ENCODE results near the gene MARS1.

The MARS1 gene

GRCh38 chr12:57460468-57460784, 27.4 kb upstream of the MARS1 start (continued):
- peak; percentile 33 for TF ChIP-seq SP2 (tag by site-specific recombination; IDR thresholded peaks at IDR 0.05)
- no peak for TF ChIP-seq ZNF664 (tag by site-specific recombination; IDR thresholded peaks at IDR 0.05)
- no peak for TF ChIP-seq ZFP41 (tag by site-specific recombination; IDR thresholded peaks at IDR 0.05; ENCODE audit: borderline replicate concordance)
- TF ChIP-seq ZNF571 (tag by site-specific recombination; IDR thresholded peaks at IDR 0.05): no peak
- no peak for TF ChIP-seq ZNF394 (tag by site-specific recombination; IDR thresholded peaks at IDR 0.05; ENCODE audit: borderline replicate concordance)
- no peak for TF ChIP-seq ZNF660 (tag by site-specific recombination; IDR thresholded peaks at IDR 0.05)
- TF ChIP-seq PRDM10 (tag by site-specific recombination; IDR thresholded peaks at IDR 0.05): no peak
- TF ChIP-seq ZNF610 (tag by site-specific recombination; IDR thresholded peaks at IDR 0.05; ENCODE audit: borderline replicate concordance): no peak
- no peak for TF ChIP-seq OVOL3 (tag by site-specific recombination; IDR thresholded peaks at IDR 0.05)
- 0 out of 2 replicates have a peak, but pooled peaks have one; percentile 34 for TF ChIP-seq ZEB2 (tag by site-specific recombination; IDR thresholded peaks at IDR 0.05)
- TF ChIP-seq IKZF3 (tag by site-specific recombination; IDR thresholded peaks at IDR 0.05): no peak
- no peak for TF ChIP-seq ELK4 (IDR thresholded peaks at IDR 0.05; ENCODE audit: borderline replicate concordance, low read depth, low read length)
- TF ChIP-seq ZNF521 (tag by site-specific recombination; IDR thresholded peaks at IDR 0.05): no peak
- TF ChIP-seq ATF2 (tag by site-specific recombination; IDR thresholded peaks at IDR 0.05; ENCODE audit: low read depth): no peak
- TF ChIP-seq ZNF560 (tag by site-specific recombination; IDR thresholded peaks at IDR 0.05; ENCODE audit: borderline replicate concordance): no peak
- TF ChIP-seq SP7 (tag by site-specific recombination; IDR thresholded peaks at IDR 0.05): no peak
- TF ChIP-seq ZBTB7A (tag by site-specific recombination; IDR thresholded peaks at IDR 0.05; ENCODE audit: low read depth): no peak
- TF ChIP-seq ZFHX2 (tag by site-specific recombination; conservative IDR thresholded peaks at IDR 0.05): peak; percentile 37
- no peak for TF ChIP-seq PRDM2 (tag by site-specific recombination; IDR thresholded peaks at IDR 0.05; ENCODE audit: borderline replicate concordance)
- no peak for TF ChIP-seq ZNF16 (tag by site-specific recombination; IDR thresholded peaks at IDR 0.05; ENCODE audit: low read depth)
- TF ChIP-seq GLI2 (tag by site-specific recombination; IDR thresholded peaks at IDR 0.05; ENCODE audit: borderline replicate concordance, low read depth): no peak
- no peak for TF ChIP-seq KLF16 (tag by site-specific recombination; IDR thresholded peaks at IDR 0.05)
- TF ChIP-seq SP3 (tag by site-specific recombination; IDR thresholded peaks at IDR 0.05): no peak
- no peak for TF ChIP-seq KLF9 (tag by site-specific recombination; IDR thresholded peaks at IDR 0.05; ENCODE audit: low read depth)
- no peak for TF ChIP-seq ZNF473 (tag by site-specific recombination; IDR thresholded peaks at IDR 0.05)
- TF ChIP-seq ZNF18 (tag by site-specific recombination; IDR thresholded peaks at IDR 0.05): no peak
